HUES6 (cell line): Measurements from ENCODE around the gene RPTOR.

Source experiments
- H3K27ac ChIP-seq: 2 replicates; pipeline ENCODE4 v1.7.0; 2013; ENCODE audit warnings: low read depth, mild to moderate bottlenecking, low read length, inconsistent platforms
- H3K27me3 ChIP-seq: 2 replicates; pipeline ENCODE4 v1.6.1; 2013; ENCODE audit warnings: low read length; ENCODE audit not compliant: control insufficient read depth, insufficient read depth
- H3K36me3 ChIP-seq: 2 replicates; pipeline ENCODE4 v1.6.1; 2013; ENCODE audit warnings: low read length; ENCODE audit not compliant: control insufficient read depth, insufficient read depth
- H3K4me1 ChIP-seq: 2 replicates; pipeline ENCODE4 v1.6.1; 2013; ENCODE audit warnings: low read length; ENCODE audit not compliant: control insufficient read depth, insufficient read depth
- H3K4me3 ChIP-seq: 2 replicates; pipeline ENCODE4 v1.5.1; 2013; ENCODE audit warnings: low read depth, low read length
- H3K9ac ChIP-seq: one replicate; pipeline ENCODE4 v1.6.1; 2013; ENCODE audit warnings: mild to moderate bottlenecking, low read length
- H3K9me3 ChIP-seq: 2 replicates; pipeline ENCODE4 v1.6.1; 2013; ENCODE audit warnings: low read depth, low read length; ENCODE audit not compliant: control insufficient read depth, insufficient read depth

Gene RPTOR

GRCh38 chr17:81008140-81008539 is 463.5 kb downstream of the RPTOR start:
- 0 out of 2 replicates have a peak, but pooled peaks cover 3% of the 10 kb centered on the region for H3K4me1 ChIP-seq
- H3K27me3 ChIP-seq = peaks cover 49% of the 10 kb centered on the region
- H3K27ac ChIP-seq = no peak overlapping the region
- H3K9me3 ChIP-seq = peaks cover 23% of the 10 kb centered on the region
- H3K9ac ChIP-seq = no peak overlapping the region
- no peaks in the 10 kb centered on the region for H3K36me3 ChIP-seq
- no peak overlapping the region for H3K4me3 ChIP-seq

- no peak overlapping the region for H3K27ac ChIP-seq
- H3K4me1 ChIP-seq = 0 out of 2 replicates have a peak, but pooled peaks cover 3% of the 10 kb centered on the region
- no peak overlapping the region for H3K4me3 ChIP-seq
- H3K36me3 ChIP-seq = no peaks in the 10 kb centered on the region
- H3K9ac ChIP-seq = no peak overlapping the region
- H3K9me3 ChIP-seq = peaks cover 23% of the 10 kb centered on the region
- H3K27me3 ChIP-seq = peaks cover 40% of the 10 kb centered on the region
These were observed 464.5 kb downstream of the RPTOR start for GRCh38 chr17:81009136-81009535.

DNA sequence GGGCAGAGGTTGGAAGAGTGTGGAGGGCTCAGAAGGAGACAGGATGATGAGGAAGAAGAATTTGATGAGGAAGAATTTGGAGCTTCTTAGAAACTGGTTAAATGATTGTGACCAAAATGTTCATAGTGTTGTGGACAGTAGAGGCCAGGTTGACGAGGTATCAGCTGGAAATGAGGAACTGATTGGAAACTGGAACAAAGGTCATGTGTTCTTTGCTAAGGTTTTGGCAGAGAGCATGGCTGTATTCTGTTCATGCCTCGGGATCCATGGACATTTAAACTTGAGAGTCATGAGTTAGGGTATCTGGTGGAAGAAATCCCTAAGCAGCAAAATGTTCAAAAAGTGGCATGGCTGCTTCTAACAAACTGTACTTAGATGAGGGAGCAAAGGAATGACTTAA is 466.3 kb downstream of the RPTOR start:
- H3K4me1 ChIP-seq = no peaks in the 10 kb centered on the region
- H3K4me3 ChIP-seq = no peak overlapping the region
- peaks cover 23% of the 10 kb centered on the region for H3K27me3 ChIP-seq
- peaks cover 23% of the 10 kb centered on the region for H3K9me3 ChIP-seq
- H3K27ac ChIP-seq = no peak overlapping the region
- H3K9ac ChIP-seq = no peak overlapping the region
- H3K36me3 ChIP-seq = no peaks in the 10 kb centered on the region

DNA sequence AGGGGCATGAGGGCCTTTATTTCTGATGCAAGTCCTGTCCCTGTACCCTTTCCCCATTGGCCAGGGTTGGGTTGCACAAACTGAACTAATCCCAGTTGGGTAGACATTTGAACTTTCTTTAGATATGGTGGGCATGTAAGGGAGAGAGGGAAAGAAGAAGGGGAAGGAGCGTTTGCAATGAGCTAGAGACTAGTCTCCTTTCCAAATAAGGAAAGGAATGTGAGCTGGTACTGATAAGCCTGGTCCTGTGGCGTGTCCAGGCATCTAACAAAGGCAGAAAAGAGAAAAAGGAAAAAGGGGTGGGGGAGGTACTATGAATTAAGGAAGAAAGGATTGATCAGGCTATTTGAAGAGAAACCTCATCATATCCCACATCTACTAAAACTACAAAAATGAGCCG is 467.3 kb downstream of the RPTOR start:
- no peak overlapping the region for H3K27ac ChIP-seq
- H3K4me1 ChIP-seq = no peaks in the 10 kb centered on the region
- H3K4me3 ChIP-seq = no peak overlapping the region
- H3K9me3 ChIP-seq = peaks cover 29% of the 10 kb centered on the region
- no peaks in the 10 kb centered on the region for H3K36me3 ChIP-seq
- H3K27me3 ChIP-seq = peaks cover 13% of the 10 kb centered on the region
- no peak overlapping the region for H3K9ac ChIP-seq

DNA sequence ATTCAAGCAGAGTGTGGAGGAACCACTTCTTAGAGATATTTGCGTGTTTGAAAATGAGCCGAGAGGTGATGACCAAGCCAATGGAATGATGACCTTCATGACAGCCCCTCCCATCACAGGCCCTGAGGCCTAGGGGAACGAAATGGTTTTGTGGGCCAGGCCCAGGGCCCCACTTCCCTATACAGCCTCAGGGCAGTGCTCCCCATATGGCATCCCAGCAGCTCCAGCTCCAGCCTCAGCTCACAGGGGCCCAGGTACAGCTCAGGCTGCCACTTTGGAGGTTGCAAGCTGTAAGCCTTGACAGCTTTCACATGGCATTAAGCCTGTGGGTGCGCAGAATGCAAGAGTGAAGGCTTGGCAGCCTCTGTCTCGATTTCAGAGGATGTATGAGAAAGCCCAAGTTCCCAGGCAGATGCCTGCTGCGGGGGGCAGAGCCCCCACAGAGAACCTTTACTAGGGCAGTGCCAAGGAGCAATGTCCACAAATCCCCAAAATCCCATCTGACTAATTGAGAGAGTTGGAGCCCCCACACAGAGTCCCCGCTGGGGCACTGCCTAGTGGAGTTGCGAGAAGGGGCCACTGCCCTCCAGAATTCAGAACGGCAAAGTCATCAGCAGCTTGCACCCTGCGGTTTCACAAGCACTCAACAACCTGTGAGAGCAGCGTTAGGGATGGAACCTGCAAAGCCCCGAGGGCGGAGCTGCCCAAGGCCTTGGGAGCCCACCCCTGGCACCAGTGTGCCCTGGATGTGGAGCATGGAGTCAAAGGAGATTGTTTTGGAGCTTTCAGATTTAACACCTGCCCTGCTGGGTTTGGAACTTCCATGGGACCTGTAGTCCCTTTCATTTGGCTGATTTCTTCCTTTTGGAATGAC is 468.2 kb downstream of the RPTOR start:
- no peaks in the 10 kb centered on the region for H3K36me3 ChIP-seq
- no peak overlapping the region for H3K9ac ChIP-seq
- H3K4me1 ChIP-seq = peaks cover under 1% of the 10 kb centered on the region; the same call in 1 of the 2 replicates
- H3K9me3 ChIP-seq = peaks cover 29% of the 10 kb centered on the region
- H3K27ac ChIP-seq = no peak overlapping the region
- peaks cover 6% of the 10 kb centered on the region for H3K27me3 ChIP-seq
- no peak overlapping the region for H3K4me3 ChIP-seq

DNA sequence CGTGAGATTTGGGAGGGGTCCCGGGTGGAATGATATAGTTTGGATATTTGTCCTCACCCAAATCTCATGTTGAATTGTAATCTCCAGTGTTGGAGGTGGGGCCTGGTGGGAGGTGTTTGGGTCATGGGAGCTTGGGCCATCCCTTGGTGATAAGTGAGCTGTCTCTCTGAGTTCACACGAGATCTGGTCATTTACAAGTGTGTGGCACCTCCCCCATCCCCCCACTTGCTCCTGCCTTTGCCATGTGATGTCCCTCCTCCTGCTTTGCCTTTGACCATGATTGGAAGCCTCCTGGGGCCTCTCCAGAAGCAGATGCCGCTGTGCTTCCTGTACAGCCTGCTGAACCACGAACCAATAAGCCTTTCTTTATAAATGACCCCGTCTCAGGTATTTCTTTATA is 469.0 kb downstream of the RPTOR start:
- Histone ChIP-seq H3K4me3 (no peak overlapping the region), H3K27me3 (no peaks in the 10 kb centered on the region), H3K36me3 (no peaks in the 10 kb centered on the region), H3K9ac (no peak overlapping the region), H3K27ac (no peak overlapping the region), H3K9me3 (peaks cover 29% of the 10 kb centered on the region), H3K4me1 (peaks cover 7% of the 10 kb centered on the region; the same call in 1 of the 2 replicates)

DNA sequence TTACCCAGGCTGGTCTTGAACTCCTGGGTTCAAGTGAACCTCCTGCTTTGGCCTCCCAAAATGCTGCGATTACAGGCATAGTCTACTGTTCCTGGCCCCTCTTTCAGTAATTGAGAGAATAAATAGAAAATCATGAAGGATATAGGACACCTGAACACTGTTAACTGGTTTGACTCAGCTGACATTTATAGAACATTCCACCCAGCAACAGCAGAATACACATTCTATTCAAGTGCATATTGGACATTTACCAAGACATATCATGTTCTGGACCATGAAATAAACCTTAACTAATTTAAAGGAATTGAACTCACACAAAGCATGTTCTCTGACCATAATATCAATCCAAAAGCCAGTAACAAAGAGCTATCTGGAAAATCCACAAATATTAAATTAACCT is 470.5 kb downstream of the RPTOR start:
- Histone ChIP-seq H3K4me3 (no peak overlapping the region), H3K27ac (no peak overlapping the region), H3K36me3 (no peaks in the 10 kb centered on the region), H3K4me1 (peaks cover 7% of the 10 kb centered on the region; the same call in 1 of the 2 replicates), H3K9ac (no peak overlapping the region), H3K27me3 (no peaks in the 10 kb centered on the region), H3K9me3 (peaks cover 29% of the 10 kb centered on the region)
